Raji (cell line): ENCODE measurements around the gene POC5.

Experiments used
- POLR2A ChIP-seq: IDR thresholded peaks from 2 replicates; pipeline ENCODE4 v1.6.1; 2011; ENCODE audit warnings: low read depth, low read length, control low read depth; ENCODE audit not compliant: insufficient read depth

The POC5 gene

DNA sequence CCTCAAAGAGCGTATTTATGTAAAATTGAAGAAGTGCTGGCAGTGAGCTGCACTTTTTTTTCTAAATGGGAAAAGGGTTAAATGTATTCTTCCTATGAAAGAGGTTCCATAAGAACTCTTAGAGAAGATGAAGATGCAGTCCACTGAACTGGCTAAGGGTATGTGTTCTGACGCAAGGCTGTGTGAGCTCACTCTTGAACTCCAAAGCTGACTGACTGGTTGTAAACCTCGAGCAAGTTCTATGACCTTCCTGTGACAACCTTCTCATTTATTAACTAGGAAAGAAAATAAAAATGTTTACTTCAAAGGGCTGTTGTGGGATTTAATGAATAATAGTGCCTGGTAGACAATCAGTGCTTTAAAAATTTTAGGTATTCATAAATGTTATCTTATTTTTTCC, 46.7 kb downstream of the POC5 start:
- TF ChIP-seq POLR2A, result no peak

DNA sequence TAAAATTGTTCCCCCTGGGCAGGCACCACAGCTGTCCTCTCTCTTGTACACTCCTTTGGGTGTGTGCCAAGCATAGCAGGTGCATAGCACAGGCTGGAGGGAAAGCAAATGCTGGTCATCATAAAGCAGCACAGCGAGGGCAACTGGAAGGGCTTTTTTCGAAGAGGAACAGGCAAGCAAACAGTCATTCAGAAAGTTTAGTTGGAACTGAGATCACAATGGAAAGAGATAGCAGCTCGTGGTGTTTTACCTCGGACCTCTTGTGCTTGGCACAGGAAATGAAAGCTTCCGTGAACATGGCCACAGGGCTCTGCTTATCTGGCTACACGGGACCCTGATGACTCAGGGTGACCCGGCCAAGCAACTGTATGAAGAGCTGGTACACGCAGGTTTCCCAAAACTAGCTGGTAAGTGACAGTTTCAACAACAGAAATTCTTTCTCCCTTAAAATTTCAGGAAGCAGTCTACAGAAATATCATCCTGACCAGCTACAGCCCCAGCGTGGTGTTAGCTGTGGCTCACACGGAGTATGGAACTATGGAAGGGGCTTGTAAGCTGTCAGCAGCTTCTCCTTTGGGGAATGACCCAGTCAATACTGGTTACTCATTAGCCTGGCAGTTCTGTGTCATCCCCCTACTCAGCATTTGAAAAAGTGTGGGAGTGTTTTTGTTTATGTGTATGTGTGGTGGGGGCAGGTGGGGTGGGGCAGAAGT, 48.1 kb downstream of the POC5 start:
- peak; percentile 33; the same call in 1 of the 2 replicates for TF ChIP-seq POLR2A

DNA sequence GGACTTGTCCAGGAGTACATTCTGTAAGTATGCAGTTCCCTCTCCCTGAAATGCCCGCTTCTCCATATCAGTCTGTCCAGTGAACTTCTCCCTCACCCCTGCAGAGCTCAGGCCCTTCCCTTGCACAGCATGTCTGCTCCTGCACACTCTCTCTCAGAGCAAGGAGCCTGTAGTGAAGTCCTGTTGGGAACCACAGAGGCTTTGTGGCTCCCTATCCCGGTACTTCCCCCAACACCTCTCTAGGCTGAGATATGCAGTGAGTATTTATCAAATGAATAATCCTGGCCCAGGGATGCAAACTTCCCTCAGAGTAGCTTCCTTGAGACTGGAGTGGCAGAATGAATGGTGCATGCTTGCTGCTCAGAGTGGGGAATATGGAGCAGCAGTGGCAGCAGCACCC, 48.8 kb downstream of the POC5 start:
- no peak for TF ChIP-seq POLR2A

DNA sequence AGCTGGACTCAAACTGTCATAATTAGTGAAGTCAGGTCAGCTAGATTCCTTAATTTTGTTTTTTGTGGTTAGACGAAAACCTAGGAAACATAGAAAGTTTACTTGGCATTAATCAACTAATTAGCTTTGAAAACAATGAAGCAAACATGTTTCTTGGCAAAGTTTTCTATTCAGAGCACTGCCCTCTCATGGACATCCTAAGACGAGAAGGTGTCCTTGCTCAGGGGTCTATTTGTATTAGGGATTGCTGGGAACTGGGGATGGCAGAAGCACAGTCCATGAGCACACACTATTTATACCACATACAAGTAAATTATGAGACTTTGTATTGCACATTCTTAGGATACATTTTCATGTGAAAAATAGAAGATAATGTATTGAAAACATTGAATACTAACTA, 49.7 kb downstream of the POC5 start:
- TF ChIP-seq POLR2A, result no peak

DNA sequence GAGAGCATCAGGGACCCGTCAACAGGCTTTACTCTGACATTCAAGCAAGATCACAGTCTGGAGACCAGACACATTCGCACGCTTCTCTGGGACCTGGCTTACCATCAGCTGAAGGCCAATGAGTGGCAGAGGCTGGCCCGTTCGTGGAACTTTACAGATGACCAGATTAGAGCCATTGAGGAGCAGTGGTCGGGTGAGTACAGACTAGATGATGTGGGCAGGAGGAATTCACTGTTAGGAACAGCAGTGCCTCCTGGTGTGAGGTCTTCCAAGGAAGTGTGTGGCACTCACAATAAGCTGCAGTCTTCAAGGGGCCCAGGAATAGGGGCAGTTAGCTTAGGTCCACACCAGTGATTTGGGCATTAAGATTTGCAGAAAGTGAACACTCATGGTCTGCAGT, 50.4 kb downstream of the POC5 start:
- TF ChIP-seq POLR2A, result no peak

DNA sequence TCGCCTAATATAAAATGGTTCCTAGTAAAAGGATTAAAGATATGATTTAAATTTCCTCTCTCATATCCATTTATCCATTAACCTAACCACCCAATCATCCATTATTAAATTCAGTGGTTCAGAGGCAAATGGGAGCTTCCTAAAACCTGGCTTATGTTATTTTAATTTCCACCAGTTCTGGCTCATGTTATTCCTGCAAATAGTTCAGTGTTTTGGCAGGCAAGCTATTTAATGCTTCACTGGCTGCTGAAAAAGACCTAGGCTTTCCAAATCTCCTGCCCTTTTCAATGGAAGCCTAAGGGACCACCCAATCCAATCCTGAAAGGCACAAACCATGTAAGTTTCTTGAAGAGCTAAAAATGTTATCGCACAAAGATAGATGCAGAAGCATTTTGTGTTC, 52.3 kb downstream of the POC5 start:
- no peak for TF ChIP-seq POLR2A

DNA sequence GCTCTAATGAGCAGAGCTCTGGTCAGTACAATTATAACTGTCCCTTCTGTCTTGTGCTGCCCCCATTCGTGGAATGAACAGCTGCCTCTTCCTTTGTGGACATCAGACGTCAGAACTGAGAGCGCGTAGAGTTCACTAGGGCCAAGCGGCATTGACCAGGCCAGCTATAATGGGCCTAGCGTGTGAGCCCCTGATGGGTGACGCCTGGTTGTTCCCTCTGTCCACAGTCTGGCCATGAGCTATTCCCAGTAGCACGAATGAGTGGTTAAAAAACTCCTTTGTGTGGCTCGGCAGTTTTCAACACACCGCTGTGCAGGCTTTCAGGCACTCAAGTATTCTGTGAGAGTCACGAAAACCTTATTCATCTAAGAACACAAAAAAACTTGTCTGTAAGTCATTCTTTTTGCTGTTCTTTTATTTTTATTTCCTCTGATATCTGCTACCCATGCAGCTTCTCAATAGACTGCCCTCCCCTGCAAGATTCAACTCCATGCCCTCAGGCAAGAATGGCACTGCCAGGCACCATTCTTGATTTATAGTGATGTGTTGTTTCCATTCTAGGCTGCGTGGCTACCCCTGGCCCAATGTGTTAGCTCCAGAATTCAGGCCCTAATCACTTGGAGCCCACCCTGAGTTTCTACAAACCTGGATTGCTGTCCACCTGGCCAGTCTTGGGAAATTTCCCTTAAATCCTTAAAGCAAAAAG, 53.5 kb downstream of the POC5 start:
- TF ChIP-seq POLR2A, result no peak

DNA sequence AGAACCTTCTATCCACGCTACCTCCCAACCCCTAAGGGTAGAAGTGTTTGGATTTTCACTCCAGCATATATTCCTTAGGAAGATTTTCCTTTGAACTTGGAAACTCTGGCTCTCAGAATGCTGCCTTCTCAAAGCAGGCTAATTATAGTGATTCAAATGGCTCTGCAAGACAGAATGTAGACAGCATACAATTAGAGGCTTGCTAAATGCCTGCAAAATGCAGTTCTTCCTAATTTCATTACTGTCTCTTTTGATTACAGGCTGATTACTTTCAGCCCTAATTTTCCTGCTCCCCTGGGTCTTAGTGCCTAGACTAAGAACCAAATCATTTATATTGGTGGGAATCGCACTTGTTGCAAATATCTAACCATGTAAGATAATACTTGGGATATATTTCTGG, 55.2 kb downstream of the POC5 start:
- TF ChIP-seq POLR2A, result no peak

DNA sequence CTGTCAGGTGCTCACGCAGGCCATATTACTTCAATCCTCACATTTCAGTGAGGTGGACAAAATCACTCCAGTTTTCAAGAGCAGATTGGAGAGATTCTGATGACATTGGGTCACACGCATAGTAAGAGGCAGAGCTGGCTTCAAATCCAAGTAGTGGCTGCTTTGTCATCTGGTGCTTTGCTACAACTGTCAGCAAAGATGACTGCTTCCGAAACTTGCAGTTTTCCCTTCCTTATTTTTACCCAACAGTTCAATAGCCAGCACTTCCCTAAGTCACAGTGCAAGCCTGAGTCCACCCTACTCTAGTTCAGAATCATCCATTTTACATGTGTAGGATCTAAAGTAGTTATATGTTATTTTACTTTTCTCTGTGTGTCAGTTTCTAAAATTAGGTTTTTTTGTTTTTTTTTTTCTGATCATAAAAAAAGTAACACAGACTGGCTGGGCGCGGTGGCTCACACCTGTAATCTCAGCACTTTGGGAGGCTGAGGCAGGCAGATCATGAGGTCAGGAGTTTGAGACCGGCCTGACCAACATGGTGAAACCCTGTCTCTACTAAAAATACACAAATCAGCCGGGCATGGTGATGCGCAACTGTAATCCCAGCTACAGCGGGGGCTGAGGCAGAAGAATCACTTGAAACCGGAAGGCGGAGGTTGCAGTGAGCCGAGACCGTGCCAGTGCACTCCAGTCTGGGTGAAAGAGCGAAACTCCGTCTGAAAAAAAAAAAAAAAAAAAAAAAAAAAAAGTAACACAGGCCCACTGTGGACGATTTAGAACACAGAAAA, 56.4 kb downstream of the POC5 start:
- TF ChIP-seq POLR2A, result no peak

DNA sequence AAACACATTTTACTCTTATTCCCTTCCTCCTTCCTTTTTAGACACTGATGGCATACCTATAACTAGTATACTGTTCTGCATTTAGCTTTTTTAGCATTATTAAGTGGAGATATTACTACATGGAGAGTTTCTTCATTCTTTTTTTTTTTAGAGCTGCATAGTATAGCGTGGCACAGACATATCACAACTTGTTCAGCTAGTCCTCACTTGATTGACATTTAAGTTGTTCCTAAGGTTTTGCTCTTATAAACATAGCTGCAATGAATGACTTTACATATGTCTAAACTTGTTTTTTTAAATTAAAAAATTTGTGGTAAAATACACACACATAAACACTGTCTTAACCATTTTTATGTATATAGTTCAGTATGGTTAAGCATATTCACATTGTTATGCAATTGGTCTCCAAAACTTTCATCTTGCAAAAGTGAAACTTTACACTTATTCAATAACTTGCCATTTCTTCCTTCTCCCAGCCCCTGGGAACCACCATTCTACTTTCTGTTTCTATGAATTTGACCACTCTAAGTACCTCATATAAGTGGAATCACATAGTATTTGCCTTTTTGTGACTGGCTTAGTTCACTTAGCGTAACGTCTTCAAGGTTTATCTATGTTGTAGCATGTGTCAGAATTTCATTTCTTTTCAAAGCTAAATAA, 57.3 kb downstream of the POC5 start:
- TF ChIP-seq POLR2A, result no peak

DNA sequence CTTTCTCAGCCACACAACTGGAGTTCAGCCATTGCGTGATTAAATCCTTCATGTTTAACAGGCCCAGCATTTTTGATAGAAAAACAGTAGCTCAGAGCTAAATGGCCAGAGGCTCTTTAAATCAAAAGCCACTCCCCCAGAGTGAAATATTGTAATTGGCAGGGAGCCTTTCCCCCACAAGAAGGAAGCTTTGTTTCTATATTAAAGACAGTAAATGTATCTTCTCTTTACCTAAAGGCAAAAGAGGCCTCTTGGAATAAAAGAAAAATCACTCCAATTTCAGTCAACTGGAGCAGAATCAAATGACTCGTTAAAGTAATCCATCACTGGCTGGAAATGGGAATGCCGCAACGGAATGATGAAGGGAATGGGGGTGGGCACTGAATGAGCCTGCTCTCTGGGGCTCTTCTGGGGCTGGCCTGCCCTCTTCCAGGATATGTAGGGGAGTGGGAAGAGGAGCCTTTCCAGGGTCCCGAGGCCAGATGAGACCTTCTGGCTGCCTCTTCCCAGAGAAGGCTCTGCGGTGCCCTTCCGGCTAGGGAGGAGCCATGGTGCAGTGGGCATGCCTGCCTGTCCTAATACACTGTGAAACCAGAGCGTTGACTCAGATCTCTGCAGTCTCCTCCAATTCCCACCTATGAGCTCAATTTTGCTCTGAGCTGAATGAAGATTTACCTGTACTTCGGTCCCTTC, 60.8 kb downstream of the POC5 start:
- TF ChIP-seq POLR2A, result no peak

DNA sequence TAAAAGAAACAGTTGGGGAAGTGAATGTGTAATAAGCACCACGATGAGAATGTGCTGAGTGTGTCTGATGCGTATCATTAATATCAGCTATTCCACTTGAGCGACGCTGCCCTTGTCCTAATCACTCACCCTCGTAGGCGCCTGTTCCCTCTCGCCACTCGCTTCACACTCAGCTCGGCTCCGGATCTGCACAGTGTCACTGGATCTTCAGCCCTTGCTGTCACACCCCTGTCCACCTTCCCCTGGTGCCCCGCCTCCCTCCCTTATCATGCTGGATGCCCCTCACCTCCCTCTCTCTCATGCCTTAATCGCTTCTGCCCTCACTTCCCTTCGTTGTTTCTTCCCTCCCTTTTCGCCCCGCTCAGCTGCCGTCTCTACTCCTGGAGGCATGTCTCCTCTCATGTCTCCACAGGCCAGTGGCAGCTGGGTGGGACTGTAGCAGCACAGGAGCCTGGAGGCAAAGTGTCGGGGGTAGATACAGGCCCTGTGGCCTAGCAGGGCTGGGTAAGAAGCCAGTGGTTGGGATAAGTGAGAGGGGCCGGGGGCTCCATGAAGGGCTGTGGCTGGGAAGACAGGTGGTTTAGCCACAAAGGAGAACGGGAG, 62.4 kb downstream of the POC5 start:
- no peak for TF ChIP-seq POLR2A

DNA sequence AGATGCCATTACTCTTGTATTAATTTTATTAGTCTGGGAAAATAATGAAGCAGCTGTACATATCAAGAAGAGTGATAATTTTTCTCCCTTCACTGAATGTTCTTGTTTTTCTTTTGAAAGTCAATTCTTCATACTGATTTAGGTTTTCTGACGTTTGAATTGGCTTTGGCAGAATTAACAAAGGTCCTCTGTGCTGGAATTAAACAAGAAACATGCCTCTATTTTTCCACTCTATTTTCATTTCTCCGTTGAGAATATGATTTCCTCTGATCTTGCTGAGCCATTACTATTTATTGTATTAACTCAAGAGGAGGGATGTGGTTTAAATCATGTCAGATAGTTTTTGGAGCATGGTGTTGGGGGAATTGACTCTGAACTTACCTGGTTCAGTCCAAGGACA, 63.7 kb downstream of the POC5 start:
- TF ChIP-seq POLR2A, result no peak

DNA sequence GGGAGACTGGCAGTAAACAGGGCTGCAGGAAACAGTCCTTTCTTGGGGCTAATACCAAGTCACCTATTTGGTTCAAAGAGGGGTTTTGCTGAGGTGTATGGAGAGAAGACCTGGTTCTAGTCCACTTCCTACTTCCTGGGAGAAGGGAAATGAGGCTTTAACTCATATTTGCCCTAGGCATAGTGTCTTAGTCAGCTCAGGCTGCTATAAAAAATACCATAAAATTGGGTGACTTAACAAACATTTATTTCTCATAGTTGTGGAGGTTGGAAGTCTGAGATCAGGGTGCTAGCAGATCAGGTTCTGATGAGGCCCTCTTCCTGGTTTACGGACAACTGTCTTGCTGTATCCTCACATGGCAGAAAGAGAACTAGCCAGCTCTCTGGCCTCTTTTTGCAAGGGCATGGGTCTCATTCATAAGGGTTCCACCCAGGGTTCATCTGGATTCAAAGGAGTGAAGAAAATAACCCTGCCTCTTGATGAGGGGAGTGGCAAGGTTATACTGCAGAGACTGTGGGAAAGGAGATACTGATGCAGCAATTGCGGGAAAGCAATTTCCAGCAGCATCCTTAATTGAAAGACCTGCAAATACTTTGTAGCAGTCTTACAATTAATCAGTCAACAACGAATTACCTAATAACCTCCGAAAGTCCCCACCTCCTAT, 65.5 kb downstream of the POC5 start:
- no peak for TF ChIP-seq POLR2A
